HG03521 (cell line): ENCODE data around the gene SLC15A2.
"Not testable (repeated sequence)": the region's sequence is repeated elsewhere in the genome, so short reads cannot be mapped to it uniquely, and the experiment has no call there.

Experiments used
- ATAC-seq: cut with Tn5 transposase; IDR thresholded peaks from one replicate; pipeline ENCODE4 v1.9.1; 2021; ENCODE audit warnings: mild to moderate bottlenecking, moderate library complexity; ENCODE audit not compliant: unreplicated experiment

The SLC15A2 gene

DNA sequence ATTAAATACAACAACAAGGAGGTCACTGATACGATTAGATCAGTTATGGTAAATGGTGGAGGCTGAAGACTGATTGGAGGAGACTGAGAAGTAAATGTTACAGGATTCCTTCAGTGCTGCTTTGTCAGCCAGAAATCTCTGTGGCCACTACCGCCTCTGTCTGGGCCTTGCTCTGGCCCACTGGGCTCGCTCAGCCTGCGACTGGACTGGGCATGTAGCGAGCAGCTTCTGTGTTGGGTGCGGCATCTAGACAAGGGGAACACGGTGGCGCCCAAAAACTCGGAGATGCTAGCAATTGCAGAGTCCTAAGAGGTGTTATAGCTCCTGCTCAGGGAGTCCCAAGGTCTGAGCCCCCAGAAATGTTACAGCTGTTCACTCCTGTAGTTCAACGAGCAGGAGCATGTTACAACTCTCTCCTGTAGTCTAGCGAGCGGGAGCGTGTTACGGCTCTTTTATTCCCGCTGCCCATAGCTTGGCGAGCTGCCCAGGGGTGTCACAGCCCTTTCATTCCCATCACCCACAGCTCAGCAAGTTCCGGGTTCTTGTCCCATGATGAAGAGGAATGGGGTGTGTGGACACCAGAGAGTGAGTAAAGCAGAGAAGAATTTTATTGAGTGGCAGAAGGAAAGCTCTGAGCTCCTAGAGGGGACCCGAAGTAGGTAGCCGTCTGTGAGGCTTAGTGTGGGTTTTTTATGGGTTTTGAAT, 24.7 kb downstream of the SLC15A2 start:
- ATAC-seq: no peak

GRCh38 chr3:121924734-121925133, 30.5 kb downstream of the SLC15A2 start:
- no peak for ATAC-seq

DNA sequence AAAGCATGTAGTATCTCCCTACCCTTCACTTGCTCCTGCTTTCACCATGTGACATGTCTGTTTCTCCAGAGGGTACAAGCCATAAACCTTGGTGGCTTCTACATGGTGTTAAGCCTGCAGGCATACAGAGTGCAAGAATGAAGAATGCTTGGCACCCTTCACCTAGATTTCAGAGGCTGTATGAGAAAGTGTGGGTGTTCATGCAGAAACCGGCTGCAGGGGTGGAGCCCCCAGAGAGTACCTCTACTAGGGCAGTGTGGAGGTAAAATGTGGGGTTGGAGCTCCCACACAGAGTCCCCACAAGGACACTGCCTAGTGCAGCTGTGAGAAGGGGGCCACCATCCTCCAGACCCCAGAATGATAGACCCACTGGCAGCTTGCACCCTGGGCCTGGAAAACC, 32.2 kb downstream of the SLC15A2 start:
- ATAC-seq: no peak

- not testable (repeated sequence) for ATAC-seq
Observed at GRCh38 chr3:121938141-121938855, 44.1 kb downstream of the SLC15A2 start.

DNA sequence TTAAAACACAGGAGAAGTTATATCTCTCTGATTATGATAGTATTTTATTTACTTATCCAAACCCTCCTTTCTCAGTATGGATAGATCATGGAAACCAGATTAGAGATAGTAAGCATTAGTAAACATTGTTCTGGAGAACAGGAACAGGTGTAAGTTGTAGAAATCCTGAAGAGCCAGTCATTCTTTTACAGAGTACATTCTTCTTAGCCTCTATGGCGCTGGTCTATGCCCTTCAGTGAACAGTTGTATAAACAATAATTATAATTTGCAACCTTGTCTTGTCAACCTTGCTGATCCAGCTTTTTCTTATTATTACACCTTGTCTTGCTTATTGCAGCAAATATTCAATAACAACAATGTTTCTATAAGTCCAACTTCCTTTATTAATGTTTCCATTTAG, 47.4 kb downstream of the SLC15A2 start:
- ATAC-seq: no peak

GRCh38 chr3:121942116-121942786, 48.0 kb downstream of the SLC15A2 start:
- ATAC-seq: no peak

DNA sequence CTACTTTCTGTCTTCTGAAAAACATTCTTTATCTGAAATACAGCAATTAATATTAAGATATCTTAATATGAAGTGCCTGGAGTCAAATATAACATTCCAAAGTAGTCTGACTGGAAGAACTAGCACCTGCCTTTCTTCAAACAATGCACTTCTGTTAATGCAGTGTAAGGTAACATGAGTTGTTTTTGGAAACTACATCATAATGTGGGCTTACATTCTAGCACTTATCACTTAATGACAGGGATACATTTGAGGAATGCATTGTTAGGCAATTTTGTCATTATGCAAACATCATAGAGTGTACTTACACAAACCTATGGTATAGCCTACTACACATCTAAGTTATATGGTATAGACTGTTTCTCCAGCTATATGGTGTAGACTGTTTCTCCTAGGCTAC, 49.2 kb downstream of the SLC15A2 start:
- ATAC-seq: no peak

DNA sequence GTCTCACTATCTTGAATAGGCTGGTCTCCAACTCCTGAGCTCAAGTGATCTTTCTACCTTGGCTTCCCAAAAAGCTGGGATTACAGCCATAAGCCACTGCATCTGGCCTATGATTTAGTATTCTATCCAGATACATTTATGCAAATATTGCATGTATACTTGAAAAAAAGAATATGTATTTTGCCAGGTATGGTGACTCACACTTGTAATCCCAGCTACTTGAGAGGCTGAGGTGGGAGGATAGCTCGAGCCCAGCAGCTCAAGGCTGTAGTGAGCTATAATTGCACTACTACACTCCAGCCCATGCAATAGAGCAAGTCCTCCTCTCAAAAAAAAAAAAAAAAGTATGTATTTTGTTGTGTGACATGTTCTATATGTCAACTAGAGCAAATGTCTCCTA, 54.4 kb downstream of the SLC15A2 start:
- ATAC-seq: no peak

GRCh38 chr3:121951291-121951919, 57.2 kb downstream of the SLC15A2 start:
- no peak for ATAC-seq

GRCh38 chr3:121956363-121956762, 62.2 kb downstream of the SLC15A2 start:
- ATAC-seq: no peak

DNA sequence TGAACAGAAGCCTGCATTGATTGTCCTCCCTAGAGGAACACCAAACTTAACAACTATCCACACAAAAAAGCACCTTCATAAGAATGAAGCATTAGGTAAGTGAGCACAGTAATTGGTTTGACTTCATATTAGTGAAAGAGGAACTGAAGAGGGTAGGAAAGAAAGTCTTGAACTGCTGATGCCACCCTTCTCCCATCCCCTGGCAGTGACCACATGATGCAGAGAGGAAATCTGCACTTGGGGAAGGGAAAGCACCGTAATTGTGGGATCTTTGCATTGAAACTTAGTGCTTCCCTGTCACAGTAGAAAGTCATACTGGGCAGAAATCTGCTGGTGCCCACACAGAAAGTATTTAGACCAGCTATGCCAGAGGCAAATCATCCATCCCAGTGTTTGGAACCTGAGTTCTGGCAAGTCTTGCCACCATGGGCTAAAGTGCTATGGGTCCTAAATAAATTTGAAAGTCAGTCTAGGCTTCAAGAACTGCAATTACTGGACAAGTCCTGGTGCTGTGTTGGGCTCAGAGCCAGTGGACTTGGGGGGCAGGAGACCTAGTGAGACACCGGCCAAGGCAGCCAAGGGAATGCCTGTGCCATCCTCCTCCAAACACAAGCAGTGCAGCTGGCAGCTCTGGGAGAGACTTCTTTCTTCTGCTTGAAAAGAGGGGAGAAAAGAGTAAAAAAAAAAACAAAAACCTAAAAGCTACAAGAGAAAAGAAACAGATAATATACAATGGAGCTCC, 63.6 kb downstream of the SLC15A2 start:
- no peak for ATAC-seq

DNA sequence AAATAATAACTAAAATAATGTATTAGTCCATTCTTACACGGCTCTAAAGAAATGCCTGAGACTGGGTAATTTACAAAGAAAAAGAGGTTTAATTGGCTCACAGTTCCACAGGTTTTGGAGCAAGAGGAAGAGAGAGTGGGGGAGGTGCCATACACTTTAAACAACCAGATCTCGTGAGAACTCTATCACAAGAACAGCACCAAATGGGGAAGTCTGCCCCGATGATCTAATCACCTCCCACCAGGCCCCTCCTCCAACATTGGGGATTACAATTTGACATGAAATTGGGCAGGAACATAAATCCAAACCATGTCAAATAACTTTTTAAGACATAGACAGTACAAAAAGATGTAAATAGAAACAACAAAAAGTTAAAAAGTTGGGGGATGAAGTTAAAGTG, 64.6 kb downstream of the SLC15A2 start:
- no peak for ATAC-seq

DNA sequence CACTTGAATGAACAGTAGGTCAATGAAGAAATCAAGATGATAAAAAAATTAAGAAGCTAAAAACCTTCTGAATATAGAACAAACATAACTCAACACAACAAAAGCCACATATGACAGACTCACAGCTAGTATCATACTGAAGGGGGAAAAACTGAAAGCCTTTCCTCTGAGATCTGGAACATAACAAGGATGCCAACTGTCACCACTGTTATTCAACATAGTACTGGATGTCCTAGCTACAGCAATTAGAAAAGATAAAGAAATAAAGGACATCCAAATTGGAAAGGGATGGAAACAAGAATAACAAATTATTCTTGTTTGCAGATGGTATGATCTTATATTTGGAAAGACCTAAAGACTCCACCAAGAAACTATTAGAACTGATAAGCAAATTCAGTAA, 67.1 kb downstream of the SLC15A2 start:
- no peak for ATAC-seq

- no peak for ATAC-seq
Observed at GRCh38 chr3:121962443-121962842, 68.2 kb downstream of the SLC15A2 start.

DNA sequence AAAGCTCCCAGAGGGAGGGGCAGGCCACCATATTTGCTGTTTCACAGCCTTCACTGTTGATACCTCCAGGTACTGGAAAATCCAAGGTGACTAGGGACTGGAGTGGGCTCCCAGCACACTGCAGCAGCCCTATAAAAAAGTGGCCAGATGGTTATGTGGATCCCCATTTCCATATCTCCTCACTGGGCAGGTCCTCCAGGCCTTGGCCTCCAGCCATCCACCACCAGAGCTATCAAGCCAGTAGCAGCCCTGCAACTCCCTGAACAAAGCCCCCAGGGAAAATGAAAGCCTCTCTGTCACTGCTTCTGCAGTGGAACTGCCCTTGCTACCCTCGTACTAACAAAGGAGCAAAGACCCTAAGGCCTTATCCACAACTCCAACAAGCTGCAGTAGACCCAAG, 69.4 kb downstream of the SLC15A2 start:
- ATAC-seq: no peak

GRCh38 chr3:121969631-121970030, 75.4 kb downstream of the SLC15A2 start:
- no peak for ATAC-seq

GRCh38 chr3:121970047-121970446, 75.8 kb downstream of the SLC15A2 start:
- no peak for ATAC-seq

DNA sequence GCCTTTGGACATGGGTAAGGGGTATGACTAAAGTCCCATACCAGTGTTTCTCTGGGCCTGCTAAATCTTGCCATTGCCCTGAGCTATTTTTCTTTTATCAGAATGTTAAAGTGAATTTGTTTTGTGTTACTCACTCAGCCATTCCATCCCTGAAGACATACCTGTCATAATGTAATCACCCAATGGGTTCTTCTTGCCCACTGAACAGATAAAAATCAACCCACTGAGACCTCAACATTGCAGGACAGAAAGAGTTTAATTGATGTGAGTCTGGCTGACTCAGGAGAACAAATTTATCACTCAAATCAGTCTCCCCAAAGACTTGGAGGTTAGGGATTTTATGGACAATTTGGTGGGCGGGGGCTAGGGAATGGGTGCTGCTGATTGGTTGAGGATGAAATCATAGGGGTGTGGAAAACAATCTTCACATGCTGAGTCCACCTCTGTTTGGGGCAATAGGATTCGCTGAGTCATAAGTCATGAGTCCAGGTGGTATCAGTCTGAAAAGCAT, 80.5 kb downstream of the SLC15A2 start:
- no peak for ATAC-seq

DNA sequence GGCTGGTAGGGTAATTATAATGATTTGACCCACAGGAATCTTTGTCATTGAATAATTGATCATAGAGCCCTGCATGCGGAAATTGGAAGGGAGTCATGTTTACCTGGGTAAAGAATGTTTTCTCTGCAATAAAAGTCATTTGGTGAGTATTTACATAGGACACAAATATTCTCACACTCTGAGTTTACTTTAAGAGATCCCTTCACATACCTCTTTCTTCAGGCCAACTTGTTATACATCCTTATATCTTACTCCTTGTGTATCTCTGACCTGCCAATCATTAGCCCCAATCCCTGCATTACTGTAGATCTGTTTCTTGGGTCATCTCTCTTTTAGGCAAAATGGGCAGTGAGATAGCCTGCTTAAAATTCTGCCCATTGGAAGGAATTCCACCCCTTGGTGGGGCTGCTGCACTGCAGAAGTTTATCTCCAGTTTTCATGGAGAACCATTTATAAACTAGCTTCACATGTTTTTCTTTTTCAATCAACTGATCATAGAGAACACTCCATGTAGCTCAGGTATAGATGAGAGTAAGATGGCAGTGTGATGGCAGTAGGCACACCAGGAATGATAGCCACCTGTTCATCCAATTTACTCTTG, 81.6 kb downstream of the SLC15A2 start:
- no peak for ATAC-seq

DNA sequence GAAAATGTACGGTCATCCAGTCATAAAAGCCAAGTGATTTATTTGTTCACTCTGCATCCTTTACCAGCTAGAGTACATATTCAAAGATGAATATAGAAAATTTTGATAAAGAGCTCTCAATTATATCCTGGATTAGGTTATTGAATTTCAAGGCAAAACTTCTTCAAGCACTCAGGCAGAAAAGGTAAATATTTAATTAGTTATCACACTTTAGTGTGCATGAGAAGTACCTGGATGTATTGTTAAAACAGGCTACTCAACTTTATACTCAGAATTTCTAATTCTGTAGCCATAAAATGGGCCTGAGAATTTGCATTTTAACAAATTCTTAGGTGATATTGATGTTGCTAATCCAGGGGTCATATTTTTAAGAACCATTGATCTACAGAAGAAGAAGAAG, 82.5 kb downstream of the SLC15A2 start:
- ATAC-seq: no peak
